ENCODE measurements around the gene MINDY4. TPM values are rescaled to one million over a fixed set of nuclear protein-coding genes. Genes with fewer than 3 reads are reported as not detected.

The MINDY4 gene
- total and polyA plus RNA-seq, 2 of the 4 experiments (the other 2 are of a cell fraction) = 1.8 to 3.6 TPM

DNA sequence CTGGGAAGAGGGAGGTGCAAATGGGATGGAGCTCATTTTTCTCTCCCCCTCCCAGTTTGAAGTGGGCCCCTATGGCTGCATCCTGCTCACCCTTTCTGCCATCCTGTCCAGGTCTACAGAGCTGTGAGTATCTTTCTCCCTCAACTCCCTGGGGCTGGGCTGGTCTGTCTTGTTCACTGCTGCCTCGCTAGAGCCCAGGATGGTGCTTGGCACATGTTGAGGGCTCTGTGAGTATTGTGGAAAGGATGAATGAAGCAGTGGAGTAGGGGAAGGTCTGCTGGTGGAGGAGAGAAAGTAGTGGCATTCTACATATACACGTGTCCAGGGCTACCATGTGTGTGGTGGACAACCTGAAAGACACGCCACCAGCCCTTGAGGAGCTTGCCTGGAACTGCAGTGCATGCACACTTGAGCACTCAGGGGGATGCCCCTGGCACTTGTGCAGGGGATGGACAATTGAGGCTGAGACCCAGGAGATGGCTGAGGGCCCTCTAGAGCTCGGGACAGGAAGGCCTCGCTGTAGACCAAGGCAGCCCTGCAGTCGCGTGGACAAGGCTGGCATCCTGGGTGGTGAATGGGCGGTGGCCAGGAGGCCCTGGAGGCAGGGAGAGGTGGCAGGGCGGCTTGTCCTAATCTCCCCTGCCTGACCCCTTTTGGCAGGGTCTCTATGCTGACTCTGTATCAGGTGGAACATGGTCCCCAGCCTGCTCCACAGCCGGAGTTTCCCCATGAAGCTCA is 88.2 kb downstream of the MINDY4 start:
- ChIA-PET CTCF (no interaction called here), POLR2A (ENCODE audit: unreplicated experiment) (no interaction called here)
- Histone ChIP-seq H4K20me1 (ENCODE audit: insufficient read depth, low read length) (no peaks in the 10 kb centered on the region; the same call in 1 of the 2 replicates), H3K4me2 (ENCODE audit: low read depth, low read length) (no peak overlapping the region), H4K5ac (ENCODE audit: low read depth, low read length) (no peak overlapping the region), H3K56ac (ENCODE audit: extremely low read depth, insufficient read depth, low read length) (no peak overlapping the region), H3K4me1 (ENCODE audit: control insufficient read depth, insufficient read depth, low read length) (peaks cover 9% of the 10 kb centered on the region), H2AFZ (replicated peaks; ENCODE audit: low read length, poor library complexity) (no peak overlapping the region), H2AK9ac (replicated peaks; ENCODE audit: low read depth, low read length, poor library complexity) (no peak overlapping the region), H3K27me3 (ENCODE audit: control insufficient read depth, insufficient read depth, low read length) (no peaks in the 10 kb centered on the region), H4K91ac (ENCODE audit: insufficient read depth, low read depth, low read length) (no peak overlapping the region), H3K14ac (replicated peaks; ENCODE audit: low read depth, low read length) (no peak overlapping the region), H3K4ac (ENCODE audit: low read depth, low read length) (no peak overlapping the region), H3K4me3 (ENCODE audit: insufficient read depth, low read depth, low read length) (no peak overlapping the region), H3K9me1 (ENCODE audit: insufficient read depth, low read length) (peaks cover 16% of the 10 kb centered on the region), H3K79me1 (ENCODE audit: low read depth in 1 of 2, low read length in 2 of 2) (no peaks in the 10 kb centered on the region), H3K27ac (ENCODE audit: insufficient read depth, low read length) (no peak overlapping the region), H2BK15ac (ENCODE audit: low read depth, low read length) (no peak overlapping the region), H3K23ac (ENCODE audit: low read depth, low read length) (no peak overlapping the region), H3K9ac (ENCODE audit: low read depth, low read length) (no peak overlapping the region), H3K9me3 (ENCODE audit: control insufficient read depth, insufficient read depth, low read length) (no peaks in the 10 kb centered on the region), H3K18ac (ENCODE audit: low read depth, low read length) (no peak overlapping the region), H2AK5ac (ENCODE audit: low read depth, low read length) (no peak overlapping the region), H2BK20ac (ENCODE audit: low read depth, low read length) (no peak overlapping the region), H3K36me3 (ENCODE audit: control insufficient read depth, insufficient read depth, low read length) (no peaks in the 10 kb centered on the region), H2BK5ac (ENCODE audit: low read depth, low read length, poor library complexity, severe bottlenecking) (no peak overlapping the region), H4K8ac (ENCODE audit: low read depth in 2 of 2, low read length in 2 of 2) (no peak overlapping the region), H2BK120ac (ENCODE audit: low read depth, low read length) (no peak overlapping the region)
- in situ Hi-C loops (cut with MboI; ENCODE audit: low sequenced_read_pairs) (no loop called here), intact Hi-C loops (cut with micrococcal nuclease) (no loop called here), dilution Hi-C loops (cut with HindIII; ENCODE audit: low sequenced_read_pairs, unreplicated experiment) (no loop called here)
- TF ChIP-seq, protein P1, sequence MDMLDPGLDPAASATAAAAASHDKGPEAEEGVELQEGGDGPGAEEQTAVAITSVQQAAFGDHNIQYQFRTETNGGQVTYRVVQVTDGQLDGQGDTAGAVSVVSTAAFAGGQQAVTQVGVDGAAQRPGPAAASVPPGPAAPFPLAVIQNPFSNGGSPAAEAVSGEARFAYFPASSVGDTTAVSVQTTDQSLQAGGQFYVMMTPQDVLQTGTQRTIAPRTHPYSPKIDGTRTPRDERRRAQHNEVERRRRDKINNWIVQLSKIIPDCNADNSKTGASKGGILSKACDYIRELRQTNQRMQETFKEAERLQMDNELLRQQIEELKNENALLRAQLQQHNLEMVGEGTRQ (IDR thresholded peaks at IDR 0.05; ENCODE audit: low read depth, low read length) = no peak
- TF ChIP-seq, protein P2, sequence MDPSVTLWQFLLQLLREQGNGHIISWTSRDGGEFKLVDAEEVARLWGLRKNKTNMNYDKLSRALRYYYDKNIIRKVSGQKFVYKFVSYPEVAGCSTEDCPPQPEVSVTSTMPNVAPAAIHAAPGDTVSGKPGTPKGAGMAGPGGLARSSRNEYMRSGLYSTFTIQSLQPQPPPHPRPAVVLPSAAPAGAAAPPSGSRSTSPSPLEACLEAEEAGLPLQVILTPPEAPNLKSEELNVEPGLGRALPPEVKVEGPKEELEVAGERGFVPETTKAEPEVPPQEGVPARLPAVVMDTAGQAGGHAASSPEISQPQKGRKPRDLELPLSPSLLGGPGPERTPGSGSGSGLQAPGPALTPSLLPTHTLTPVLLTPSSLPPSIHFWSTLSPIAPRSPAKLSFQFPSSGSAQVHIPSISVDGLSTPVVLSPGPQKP (IDR thresholded peaks at IDR 0.05; ENCODE audit: borderline replicate concordance, low read depth, low read length) = no peak
- TF ChIP-seq MAFK (IDR thresholded peaks at IDR 0.05; ENCODE audit: low read depth, low read length) (no peak), CHD1 (IDR thresholded peaks at IDR 0.05; ENCODE audit: low read depth, low read length) (no peak), RCOR1 (IDR thresholded peaks at IDR 0.05; ENCODE audit: insufficient replicate concordance, low read length) (no peak), MXI1 (IDR thresholded peaks at IDR 0.05; ENCODE audit: borderline replicate concordance, low read depth, low read length) (no peak)
- 95% methylated on average over 2 of the region's 10 CpGs; no CpG with 5 or more reads in 1 of the 2 experiments for WGBS, 2 experiments (ENCODE audit: extremely low coverage in 2 of 2, insufficient read length in 1 of 2)
- ATAC-seq (ENCODE audit: low read depth) = no peak
- BruUV-seq (replicated peaks) = no TSS peak
- DNase-seq = no peak

Measured in IMR-90 (cell line).